Measurements from ENCODE around the gene SMIM29.
"Not testable (repeated sequence)": the region's sequence is repeated elsewhere in the genome, so short reads cannot be mapped to it uniquely, and the experiment has no call there.

The SMIM29 gene

DNA sequence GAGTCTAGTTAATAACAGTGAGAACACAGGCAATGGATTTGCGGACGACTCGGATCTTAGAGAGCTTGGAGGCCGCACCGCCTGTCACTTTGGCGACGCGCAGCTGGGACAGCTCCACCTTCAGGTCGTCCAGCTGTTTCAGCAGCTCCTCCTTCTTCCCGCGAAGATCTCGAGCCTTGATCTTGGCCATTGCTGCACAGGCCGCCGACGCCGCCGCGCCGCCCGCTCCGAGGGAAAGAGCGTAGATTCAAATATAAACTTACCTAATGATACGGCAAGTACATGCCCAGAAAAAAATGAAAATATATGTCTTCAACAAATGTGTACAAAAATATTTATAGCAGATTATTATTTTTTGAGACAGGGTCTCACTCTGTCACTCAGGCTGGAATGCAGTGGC lies 14.7 kb upstream of the SMIM29 start:
- not testable (repeated sequence) for DNase-seq

DNA sequence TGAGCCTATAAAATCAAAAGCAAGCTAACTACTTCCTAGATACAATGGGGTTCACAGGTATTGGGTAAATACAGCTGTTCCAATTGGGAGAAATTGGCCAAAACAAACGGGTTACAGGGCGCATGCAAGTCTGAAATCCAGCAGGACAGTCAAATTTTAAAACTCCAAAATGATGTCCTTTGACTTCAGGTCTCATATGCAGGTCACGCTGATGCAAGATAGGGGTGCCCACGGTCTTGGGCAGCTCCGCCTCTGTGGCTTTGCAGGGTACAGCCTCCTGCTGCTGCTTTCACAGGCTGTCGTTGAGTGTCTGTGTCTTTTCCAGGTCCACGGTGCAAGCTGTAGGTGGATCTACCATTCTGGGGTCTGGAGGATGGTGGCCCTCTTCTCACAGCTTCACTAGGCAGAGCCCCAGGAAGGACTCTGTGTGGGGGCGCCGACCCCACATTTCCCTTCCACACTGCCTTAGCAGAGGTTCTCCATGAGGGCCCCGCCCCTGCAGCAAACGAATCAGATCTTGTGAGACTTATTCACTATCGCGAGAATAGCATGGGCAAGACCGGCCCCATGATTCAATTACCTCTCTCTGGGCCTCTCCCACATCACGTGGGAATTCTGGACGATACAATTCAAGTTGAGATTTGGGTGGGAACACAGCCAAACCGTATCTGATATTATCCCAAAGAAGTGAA lies 11.9 kb upstream of the SMIM29 start:
- DNase-seq: no peak

DNA sequence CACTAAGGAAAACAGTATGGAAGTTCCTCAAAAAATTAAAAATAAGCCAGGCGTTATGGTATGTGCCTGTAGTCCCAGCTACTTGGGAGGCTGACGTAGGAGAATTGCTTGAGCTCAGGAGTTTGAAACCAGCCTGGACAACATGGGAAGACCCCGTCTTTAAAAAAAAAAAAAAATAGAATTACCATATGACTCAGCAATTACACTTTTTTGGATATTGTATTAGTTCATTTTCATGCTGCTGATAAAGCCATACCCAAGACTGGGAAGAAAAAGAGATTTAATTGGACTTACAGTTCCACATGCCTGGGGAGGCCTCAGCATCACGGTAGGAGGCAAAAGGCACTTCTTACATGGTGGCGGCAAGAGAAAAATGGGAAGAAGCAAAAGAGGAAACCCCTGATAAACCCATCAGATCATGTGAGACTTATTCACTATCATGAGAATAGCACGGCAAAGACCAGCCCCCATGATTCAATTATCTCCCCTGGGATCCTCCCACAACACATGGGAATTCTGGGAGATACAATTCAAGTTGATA lies 10.8 kb upstream of the SMIM29 start:
- DNase-seq: no peak

DNA sequence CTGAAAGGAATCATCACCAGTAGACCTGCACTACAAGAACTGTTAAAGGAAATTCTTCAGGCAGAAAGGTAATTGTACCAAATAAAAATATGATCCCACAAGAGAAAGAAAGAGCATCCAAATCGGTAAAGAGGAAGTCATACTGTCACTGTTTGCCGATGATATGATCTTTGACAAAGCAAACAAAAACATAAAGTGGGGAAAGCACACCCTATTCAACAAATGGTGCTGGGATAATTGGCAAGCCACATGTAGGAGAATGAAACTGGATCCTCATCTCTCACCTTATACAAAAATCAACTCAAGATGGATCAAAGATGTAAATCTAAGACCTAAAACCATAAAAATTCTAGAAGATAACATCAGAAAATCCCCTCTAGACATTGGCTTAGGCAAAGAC lies 3.6 kb upstream of the SMIM29 start:
- DNase-seq: not testable (repeated sequence)

DNA sequence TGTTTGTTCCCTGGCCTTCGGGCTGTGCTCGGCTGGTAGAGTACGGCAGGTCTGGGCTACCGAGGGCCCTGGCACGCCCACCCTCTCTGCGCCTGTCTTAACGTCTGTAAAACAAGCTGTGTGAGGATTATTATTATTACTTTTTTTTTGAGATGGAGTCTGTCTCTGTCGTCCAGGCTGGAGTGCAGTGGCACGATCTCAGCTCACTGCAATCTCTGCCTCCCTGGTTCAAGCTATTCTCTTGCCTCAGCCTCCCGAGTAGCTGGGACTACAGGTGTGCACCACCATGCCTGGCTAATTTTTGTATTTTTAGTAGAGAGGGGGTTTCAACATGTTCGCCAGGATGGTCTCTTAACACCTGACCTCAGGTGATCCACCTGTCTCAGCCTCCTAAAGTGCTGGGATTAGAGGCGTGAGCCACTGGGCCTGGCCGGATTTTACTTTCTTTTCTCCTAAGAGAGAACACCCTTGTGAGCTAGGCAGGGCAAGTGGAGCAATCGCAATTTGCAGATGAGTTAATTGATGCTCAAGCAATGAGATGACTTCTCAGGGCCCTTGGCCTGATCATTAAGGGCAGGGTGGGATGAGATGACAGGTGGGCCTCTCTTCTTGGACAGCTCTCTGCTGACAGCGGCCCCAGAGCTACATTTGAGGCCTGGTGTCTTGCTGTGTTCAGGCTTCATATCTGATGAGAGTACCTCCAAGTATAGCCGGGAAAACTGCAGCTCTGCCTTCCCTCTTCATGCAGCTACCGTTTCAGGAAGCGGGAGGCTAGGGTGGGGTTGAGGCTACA lies 859 bp upstream of the SMIM29 start:
- DNase-seq: no peak

DNA sequence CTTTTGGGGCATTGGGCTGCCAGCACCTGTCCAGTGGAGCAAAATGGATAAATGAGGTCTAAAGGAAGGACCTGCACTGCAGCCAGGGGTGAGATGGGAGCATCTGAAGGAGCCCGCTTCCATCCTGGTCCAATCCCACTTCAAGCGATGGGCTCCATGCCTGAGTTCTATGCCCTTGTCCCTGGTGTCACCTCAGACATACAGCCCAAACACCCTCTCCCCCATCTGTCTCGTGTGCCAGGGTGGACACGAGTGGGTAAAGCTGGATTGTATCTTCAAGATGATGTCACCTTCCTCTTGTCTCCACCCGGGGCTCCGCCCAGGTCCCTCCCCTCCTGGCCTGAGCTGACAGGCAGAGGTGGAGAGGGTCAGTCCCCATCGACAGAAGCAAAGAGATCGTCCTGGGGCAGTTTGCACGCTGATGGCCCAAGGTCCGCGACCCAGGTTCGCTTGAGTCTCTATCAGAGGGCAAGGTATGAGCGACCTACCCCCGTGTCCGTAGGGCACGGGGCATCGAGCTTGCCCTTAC lies 544 bp downstream of the SMIM29 start:
- no peak for DNase-seq

DNA sequence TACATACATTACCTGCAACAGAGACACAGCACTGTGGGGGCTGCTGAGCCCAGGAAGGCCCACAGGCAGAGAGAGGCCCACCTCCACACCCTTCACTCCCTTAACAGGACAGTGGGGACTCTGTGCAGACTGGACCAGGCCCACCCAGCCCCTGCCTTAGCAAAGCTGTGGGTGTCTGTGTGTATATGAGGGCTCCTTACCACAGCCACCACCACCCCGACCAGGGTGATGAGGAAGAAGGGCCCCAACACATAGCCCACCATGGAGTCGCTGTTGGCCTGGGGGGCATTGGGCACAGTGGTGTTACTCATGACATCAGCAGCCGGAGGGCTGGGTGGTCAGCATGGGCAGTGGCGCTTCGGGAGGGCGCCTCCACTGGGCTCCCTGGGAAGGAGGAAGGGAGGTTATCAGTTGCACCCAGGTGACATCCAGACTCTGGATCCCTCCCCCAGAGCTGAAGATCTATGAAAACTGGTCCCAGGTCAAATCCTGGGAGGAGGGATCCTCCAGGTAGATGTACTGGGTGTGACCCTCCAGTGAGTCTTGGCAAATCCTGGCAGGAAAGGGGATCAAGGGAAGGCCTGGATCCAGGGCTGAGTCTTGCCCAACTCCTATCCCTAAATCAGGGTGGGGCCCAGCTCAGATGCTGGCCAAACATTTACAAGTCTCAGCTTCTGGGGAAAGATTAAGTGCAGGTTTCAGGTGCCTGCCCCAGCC lies 1.2 kb downstream of the SMIM29 start:
- no peak for DNase-seq

DNA sequence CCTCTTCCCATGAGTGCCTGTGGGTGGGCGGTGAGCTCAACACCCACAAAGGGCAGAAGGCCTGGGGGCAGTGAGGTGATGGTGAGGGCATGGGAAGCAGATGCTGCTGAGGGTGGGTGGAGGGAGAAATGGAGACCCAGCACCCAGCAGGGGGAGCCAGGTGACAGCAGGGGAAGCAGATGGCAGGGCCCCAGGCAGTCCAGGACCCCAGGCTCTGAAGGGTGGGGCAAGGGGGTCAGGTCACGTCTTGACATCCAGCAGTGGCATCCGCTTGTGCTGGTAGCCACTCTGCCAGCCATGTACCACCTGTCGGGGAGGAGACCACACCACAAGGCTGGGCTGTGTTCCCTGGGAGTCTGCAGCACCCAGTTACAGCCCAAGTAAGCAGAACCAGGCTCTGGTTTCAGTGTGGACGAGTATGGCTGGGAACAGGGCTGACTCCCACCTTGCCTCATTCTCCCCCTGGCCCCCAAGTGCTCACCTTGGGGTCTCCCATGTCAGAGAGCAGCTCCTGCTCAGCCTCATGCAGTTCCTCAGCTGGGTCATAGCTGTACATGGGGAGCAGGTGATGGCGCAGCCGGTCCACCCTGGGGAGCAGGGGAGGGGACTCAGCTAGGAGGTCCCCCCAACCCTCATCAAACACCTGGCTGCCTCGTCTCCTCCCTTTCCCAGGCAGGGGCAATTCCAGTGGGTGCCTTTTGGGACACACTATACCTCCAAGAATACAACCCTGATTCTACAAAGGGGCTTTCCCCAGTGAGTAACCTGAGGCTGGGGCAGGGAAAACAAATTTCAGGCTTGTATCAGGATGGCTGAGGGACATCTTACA lies 2.0 kb downstream of the SMIM29 start:
- no peak for DNase-seq

DNA sequence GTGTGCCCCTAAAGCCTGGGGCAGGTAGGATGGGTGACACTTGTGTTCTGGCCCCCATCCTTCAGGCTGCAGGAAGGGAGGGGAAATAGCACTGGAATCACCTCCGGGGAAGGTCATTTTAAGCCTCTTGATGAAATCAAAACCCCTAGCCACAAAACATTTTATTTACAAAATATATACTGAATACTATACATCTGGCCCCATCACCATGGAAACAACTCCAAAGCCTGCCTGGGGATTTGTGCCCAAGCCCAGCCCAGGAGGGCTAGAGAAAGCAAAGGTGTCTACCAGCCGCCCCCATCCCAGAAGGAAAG lies 2.6 kb downstream of the SMIM29 start:
- DNase-seq: no peak

DNA sequence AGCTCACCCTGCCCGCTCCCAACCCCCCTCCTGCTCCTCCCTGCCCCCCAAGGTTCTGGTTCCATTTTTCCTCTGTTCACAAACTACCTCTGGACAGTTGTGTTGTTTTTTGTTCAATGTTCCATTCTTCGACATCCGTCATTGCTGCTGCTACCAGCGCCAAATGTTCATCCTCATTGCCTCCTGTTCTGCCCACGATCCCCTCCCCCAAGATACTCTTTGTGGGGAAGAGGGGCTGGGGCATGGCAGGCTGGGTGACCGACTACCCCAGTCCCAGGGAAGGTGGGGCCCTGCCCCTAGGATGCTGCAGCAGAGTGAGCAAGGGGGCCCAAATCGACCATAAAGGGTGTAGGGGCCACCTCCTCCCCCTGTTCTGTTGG lies 3.1 kb downstream of the SMIM29 start:
- not testable (repeated sequence) for DNase-seq

DNA sequence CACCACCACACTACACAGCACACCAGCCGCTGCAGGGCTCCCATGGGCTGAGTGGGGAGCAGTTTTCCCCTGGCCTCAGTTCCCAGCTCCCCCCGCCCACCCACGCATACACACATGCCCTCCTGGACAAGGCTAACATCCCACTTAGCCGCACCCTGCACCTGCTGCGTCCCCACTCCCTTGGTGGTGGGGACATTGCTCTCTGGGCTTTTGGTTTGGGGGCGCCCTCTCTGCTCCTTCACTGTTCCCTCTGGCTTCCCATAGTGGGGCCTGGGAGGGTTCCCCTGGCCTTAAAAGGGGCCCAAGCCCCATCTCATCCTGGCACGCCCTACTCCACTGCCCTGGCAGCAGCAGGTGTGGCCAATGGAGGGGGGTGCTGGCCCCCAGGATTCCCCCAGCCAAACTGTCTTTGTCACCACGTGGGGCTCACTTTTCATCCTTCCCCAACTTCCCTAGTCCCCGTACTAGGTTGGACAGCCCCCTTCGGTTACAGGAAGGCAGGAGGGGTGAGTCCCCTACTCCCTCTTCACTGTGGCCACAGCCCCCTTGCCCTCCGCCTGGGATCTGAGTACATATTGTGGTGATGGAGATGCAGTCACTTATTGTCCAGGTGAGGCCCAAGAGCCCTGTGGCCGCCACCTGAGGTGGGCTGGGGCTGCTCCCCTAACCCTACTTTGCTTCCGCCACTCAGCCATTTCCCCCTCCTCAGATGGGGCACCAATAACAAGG lies 3.6 kb downstream of the SMIM29 start:
- DNase-seq: not testable (repeated sequence)

DNA sequence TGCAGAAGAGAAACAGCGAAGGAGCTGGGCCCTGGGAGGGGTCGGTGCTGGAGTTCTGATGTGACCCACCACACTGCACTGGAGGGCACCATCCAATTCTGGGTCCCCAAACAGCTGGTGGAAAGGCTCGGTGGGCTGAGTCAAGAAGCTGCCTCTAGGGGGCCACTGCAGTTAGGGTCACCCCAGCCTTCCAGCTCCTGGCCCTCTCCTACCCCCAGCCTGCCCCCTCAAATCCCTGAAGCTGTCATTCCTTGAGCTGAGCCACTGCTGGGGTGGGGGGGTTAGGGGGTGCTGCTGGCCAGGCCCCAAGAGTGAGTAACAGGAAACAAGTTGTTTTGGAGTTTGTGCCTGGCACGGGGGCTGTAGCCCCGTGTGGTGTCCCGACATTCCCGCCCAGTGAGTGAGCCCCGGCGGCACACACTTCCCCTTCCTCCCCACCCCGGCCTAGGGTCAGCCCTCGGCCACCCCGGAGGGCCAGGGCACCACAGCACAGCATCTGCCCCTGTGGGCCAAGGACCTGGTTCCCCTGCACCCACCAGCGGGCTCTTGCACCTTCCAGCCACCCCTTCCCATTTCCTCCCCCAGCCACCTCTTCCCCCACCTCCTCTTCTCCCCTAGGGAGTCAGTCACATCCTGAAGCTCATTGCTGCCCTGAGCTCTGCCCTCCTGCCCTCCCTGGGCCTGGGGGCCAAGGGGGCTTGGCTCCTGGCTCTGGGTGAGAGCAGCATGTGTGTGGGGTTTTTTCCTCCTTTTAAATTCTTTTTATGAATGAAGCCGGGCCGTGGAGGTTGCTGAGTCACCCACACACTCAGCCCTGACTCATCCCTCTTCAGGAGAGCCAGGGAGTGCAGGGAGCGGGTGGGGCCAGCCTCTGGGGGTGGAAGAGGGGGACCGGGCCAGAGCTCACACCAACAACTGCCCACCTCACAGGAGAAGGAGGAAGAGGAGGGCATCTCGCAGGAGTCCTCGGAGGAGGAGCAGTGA lies 4.6 kb downstream of the SMIM29 start:
- no peak for DNase-seq

DNA sequence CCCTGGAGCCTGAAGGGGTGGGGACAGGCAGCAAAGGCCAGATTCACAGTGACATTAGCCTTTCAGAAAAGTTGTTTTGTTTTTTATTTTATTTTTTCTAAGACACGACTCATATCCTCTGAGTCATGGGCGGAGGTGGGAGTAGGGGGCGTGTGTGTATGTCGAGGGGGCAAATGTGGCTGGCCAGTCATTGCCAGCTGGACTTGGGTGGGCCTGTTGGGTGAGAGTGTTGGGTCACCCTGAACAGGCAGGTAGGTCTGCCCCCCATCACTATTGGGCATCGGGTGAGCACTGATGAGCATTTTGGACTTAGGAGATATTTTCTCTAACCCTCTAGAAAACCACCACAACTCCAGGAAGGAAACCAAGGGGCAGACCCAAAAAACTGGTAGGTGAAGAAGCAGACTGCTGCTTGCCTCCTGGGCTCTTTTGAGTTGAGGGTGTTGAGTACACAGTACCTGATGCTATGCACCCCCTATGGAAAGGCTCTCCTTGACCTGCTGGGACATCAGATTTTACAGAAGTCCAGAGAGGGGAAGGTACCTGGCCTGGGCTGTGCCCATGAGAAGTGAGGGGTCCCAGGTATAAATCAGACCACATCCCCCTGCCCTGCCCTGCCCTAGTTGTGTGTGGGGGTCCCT lies 5.6 kb downstream of the SMIM29 start:
- DNase-seq: no peak

DNA sequence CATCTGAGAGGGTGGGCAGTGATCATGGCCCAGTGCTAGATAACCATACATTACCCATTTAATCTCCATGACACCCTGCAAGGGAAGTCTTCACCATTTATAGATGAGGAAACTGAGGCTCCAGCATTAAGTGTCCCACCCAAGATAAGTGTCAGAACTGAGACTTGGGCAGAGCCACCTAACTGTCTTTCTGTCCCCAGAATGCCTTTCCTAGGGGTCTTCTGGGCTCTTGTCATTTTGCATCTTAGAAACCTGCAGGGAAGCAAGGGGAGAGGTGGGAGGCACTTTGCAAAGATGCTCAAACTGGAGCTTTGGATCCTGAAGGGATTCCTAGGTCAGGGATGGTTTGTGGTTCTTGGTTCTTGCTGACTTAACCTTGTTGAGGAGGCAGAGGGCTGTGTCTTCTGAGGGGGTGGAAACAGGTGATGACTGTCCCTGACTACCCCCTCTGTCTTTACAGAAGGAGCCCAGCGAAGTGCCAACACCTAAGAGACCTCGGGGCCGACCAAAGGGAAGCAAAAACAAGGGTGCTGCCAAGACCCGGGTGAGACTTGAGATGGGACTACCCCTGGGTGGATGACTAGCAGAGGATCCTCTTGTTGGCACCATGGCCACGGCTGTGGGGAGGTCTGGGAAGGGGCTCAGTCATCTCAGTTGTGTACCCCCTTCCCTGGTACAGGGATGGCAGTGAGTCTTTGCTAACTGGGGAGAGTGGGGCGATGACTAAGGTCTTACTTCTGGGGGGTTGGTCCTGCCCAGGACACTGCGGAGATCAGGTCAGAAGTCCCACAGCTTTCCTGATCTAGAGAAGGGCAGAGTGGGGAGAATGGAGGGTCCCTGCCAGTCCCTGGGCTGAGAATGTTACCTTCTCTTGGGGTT lies 6.3 kb downstream of the SMIM29 start:
- no peak for DNase-seq

DNA sequence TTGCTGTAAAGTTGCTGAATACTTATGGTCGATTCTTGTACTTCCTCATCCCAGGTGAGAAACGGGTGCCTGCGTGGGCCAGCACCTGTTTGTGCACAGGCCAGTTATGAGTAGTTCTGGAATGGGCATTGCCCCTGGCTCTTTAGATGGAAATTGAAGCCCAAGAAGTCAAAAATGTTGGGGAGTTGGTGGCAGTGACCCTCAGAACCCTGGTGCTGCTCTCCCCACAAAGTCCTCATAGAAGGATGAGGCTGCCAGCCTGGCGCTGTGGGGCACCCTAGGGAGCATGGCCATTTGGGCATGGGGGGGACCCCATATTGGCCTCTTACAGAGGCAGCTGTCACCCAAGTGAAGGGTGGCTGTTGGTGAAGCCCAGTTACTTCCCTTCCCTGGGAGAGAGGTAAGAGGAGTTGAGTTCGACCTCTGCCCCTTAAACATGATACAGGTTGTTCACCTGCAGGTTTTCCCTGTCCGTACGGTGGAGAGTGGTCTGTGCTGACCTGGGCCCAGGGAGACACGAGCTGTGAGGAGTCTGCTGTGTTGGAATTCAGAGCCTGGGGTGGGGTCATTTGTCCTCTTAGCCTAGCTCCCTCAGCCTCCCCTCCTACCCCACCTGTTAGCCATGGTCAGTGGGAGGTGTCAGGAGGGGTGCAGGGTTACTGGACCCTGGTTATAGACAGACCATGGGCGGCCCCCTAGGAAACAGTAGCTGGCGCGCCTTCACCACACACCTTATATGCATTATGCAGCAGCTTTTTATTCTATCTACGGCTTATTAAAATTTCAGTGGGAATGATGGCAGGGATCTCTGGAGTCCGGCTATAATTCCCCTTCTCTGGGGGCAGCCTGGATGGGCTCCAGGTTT lies 7.2 kb downstream of the SMIM29 start:
- DNase-seq: no peak

DNA sequence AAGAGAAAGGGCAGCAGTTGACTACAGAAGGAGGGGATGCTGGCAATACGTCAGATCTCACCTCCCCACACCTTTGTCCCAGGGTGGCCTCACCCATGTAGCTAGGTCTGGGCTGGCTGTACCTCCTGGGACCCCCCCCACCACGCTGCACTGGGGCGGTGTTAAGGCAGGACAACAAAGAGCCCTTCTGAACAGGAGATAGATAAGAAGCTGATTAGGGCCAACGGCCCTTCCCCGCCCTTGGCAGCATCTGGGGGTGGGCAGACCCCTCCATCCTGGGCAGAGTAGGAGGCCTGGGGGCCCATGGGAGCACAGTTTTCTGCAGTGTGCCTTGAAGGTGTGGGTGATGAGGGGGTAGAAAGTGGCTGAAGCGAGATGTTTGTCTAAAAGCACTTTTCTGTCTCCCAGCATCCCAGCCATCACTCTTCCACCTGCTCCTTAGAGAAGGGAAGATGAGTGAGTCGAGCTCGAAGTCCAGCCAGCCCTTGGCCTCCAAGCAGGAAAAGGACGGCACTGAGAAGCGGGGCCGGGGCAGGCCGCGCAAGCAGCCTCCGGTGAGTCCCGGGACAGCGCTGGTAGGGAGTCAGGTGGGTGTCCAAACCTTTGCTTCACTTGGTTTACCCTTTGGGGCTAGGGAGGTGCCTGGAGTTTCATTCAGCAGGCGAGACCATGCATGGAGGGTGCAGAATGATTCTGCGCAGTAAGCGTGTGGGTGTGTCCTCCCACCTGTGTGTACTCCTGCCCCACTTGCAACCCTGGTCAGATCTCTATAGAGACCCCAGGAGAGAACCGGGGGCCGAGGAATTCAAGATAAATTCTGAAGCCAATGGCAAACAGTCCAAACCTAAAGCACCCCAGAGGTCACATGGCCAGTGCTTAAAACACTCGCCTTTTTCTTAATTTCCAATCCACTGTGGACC lies 8.2 kb downstream of the SMIM29 start:
- DNase-seq: no peak

DNA sequence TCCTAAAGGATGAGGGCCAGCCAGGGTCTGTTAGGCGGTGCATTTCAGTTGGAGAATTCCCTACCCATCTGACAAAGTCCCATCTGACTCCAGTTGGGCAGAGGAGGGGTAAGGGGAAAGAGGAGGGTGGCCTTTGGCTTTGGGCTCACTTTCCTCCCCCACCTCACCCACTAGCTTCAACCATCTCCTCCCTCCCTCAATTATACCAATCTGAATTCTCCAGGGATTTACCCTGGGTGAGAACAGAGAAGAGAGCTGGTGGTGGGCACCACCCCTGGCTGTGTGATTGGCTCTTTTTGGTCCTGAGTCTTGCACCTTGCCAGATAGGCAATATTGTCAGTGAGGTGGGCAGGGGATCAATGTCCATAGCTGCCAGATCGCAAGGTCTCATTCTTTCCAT lies 8.9 kb downstream of the SMIM29 start:
- no peak for DNase-seq

Measured in NCI-H1436 (cell line).